ENCODE measurements around the gene OR1K1. TPM values are rescaled to one million over a fixed set of nuclear protein-coding genes. Genes with fewer than 3 reads are reported as not detected.

Gene OR1K1, protein sequence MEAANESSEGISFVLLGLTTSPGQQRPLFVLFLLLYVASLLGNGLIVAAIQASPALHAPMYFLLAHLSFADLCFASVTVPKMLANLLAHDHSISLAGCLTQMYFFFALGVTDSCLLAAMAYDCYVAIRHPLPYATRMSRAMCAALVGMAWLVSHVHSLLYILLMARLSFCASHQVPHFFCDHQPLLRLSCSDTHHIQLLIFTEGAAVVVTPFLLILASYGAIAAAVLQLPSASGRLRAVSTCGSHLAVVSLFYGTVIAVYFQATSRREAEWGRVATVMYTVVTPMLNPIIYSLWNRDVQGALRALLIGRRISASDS
- not detected in 2 replicates for polyA plus RNA-seq

DNA sequence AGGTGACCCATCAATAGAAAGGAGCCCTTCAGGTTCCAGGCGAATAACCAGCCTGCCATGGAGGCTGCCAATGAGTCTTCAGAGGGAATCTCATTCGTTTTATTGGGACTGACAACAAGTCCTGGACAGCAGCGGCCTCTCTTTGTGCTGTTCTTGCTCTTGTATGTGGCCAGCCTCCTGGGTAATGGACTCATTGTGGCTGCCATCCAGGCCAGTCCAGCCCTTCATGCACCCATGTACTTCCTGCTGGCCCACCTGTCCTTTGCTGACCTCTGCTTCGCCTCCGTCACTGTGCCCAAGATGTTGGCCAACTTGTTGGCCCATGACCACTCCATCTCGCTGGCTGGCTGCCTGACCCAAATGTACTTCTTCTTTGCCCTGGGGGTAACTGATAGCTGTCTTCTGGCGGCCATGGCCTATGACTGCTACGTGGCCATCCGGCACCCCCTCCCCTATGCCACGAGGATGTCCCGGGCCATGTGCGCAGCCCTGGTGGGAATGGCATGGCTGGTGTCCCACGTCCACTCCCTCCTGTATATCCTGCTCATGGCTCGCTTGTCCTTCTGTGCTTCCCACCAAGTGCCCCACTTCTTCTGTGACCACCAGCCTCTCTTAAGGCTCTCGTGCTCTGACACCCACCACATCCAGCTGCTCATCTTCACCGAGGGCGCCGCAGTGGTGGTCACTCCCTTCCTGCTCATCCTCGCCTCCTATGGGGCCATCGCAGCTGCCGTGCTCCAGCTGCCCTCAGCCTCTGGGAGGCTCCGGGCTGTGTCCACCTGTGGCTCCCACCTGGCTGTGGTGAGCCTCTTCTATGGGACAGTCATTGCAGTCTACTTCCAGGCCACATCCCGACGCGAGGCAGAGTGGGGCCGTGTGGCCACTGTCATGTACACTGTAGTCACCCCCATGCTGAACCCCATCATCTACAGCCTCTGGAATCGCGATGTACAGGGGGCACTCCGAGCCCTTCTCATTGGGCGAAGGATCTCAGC, at the start of gene OR1K1:
Gene OR1K1, plus strand, starts transcription at position 58 of the 995 bp plus-strand sequence. Its CDS starts 0 bp downstream, at position 58.

DNA sequence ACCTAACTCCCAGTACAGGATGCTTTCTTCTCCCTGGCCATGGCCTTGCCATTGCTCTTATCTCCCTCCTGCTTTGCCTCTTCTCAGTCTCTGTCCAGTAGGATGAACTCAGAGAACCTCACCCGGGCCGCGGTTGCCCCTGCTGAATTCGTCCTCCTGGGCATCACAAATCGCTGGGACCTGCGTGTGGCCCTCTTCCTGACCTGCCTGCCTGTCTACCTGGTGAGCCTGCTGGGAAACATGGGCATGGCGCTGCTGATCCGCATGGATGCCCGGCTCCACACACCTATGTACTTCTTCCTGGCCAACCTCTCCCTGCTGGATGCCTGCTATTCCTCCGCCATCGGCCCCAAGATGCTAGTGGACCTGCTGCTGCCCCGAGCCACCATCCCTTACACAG, 11.1 kb upstream of the OR1K1 start, which contains the start of gene OR5C1:
Gene OR5C1, plus strand, starts transcription at position 103 of the 400 bp plus-strand sequence. Its CDS starts 0 bp downstream, at position 103.

Other genes with a start within 250 kb of the OR1K1 start
- not detected in 2 replicates for gene OR1N2, start 247.0 kb upstream of the OR1K1 start, polyA plus RNA-seq
- gene OR1L8, start 216.7 kb upstream of the OR1K1 start, polyA plus RNA-seq = not detected in 2 replicates
- not detected in 2 replicates for gene OR1Q1, start 185.4 kb upstream of the OR1K1 start, polyA plus RNA-seq
- gene OR1B1, start 142.5 kb upstream of the OR1K1 start, polyA plus RNA-seq = not detected in 2 replicates
- not detected in 2 replicates for gene OR1L1, start 138.4 kb upstream of the OR1K1 start, polyA plus RNA-seq
- gene OR1L3, start 125.0 kb upstream of the OR1K1 start, polyA plus RNA-seq = not detected in 2 replicates
- not detected in 2 replicates for gene OR1L4, start 76.1 kb upstream of the OR1K1 start, polyA plus RNA-seq
- gene OR1L6, start 57.8 kb upstream of the OR1K1 start, polyA plus RNA-seq = not detected in 2 replicates
- gene OR5C1, start 11.2 kb upstream of the OR1K1 start, polyA plus RNA-seq = not detected in 2 replicates
- 6.6 and 11.1 TPM in 2 replicates for gene PDCL, start 28.5 kb downstream of the OR1K1 start, polyA plus RNA-seq
- gene RC3H2, start 105.2 kb downstream of the OR1K1 start, polyA plus RNA-seq = 28.1 and 33.0 TPM in 2 replicates
- 2.2 and 4.3 TPM in 2 replicates for gene ZBTB6, start 113.2 kb downstream of the OR1K1 start, polyA plus RNA-seq
- 0.74 and 4.3 TPM in 2 replicates for gene ZBTB26, start 131.4 kb downstream of the OR1K1 start, polyA plus RNA-seq
- gene RABGAP1, start 140.9 kb downstream of the OR1K1 start, polyA plus RNA-seq = 15.6 and 24.7 TPM in 2 replicates
- gene GPR21, start 233.5 kb downstream of the OR1K1 start, polyA plus RNA-seq = 2.5 TPM in 1 of 2 replicates, not detected in the other